ENCODE results near the gene RGS6.

DNA sequence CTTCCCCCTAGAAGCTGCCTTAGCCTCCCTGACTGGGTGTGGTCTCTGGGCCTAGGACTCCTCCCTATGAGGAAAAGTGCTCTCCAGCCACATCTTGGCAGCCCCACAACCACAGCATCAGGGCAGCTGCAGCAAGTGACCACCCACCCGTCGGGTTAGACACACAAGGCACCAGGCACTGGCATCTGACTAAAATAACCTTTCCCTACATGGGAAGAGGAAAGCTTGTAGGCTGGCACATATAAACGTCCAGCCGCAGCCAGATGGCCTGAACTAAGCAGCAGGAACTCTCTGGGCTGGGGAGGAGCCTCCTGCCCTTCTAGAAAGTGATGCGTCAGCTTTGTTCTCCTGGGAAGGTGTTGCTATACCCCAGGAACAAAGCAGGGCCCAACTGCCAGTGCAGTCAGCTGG, 632.9 kb downstream of the RGS6 start:
- TF ChIP-seq EZH2 (IDR thresholded peaks at IDR 0.05; ENCODE audit: low read length, unreplicated experiment) (no peak), EZH2phosphoT487 (IDR thresholded peaks at IDR 0.05; ENCODE audit: borderline replicate concordance, low read length) (no peak)
- TF ChIP-seq, protein P1, sequence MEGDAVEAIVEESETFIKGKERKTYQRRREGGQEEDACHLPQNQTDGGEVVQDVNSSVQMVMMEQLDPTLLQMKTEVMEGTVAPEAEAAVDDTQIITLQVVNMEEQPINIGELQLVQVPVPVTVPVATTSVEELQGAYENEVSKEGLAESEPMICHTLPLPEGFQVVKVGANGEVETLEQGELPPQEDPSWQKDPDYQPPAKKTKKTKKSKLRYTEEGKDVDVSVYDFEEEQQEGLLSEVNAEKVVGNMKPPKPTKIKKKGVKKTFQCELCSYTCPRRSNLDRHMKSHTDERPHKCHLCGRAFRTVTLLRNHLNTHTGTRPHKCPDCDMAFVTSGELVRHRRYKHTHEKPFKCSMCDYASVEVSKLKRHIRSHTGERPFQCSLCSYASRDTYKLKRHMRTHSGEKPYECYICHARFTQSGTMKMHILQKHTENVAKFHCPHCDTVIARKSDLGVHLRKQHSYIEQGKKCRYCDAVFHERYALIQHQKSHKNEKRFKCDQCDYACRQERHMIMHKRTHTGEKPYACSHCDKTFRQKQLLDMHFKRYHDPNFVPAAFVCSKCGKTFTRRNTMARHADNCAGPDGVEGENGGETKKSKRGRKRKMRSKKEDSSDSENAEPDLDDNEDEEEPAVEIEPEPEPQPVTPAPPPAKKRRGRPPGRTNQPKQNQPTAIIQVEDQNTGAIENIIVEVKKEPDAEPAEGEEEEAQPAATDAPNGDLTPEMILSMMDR (conservative IDR thresholded peaks at IDR 0.05; ENCODE audit: low read depth, low read length) = no peak
